Breast epithelium (tissue), 3 donors: ENCODE measurements around the gene KDM3B.

Experiments used
- CTCF ChIP-seq, 3 donors: fragments of 450-650 bp; IDR thresholded peaks; one replicate each; pipeline ENCODE4 v1.5.1; 2016 to 2017; ENCODE audit warnings: antibody characterized with exemption in 3 of 3, mild to moderate bottlenecking in 3 of 3, moderate library complexity in 3 of 3
- POLR2A ChIP-seq: fragments of 450-650 bp; IDR thresholded peaks from one replicate; pipeline ENCODE4 v1.6.1; 2016; ENCODE audit warnings: antibody characterized with exemption, mild to moderate bottlenecking, moderate library complexity

GRCh38 chr5:138339091-138339456 lies 13.4 kb upstream of the KDM3B start:
- TF ChIP-seq CTCF (IDR thresholded peaks at IDR 0.05): no peak
- no peak for TF ChIP-seq POLR2A
